NCI-H187 treated with DMSO at 0.1 percent for 48 hours (cell line): ENCODE results near the gene SORD.

ENCODE experiments used
- DNase-seq: peaks from one replicate; lab custom pipeline; 2025; lab: John Stamatoyannopoulos, UW

SORD gene

DNA sequence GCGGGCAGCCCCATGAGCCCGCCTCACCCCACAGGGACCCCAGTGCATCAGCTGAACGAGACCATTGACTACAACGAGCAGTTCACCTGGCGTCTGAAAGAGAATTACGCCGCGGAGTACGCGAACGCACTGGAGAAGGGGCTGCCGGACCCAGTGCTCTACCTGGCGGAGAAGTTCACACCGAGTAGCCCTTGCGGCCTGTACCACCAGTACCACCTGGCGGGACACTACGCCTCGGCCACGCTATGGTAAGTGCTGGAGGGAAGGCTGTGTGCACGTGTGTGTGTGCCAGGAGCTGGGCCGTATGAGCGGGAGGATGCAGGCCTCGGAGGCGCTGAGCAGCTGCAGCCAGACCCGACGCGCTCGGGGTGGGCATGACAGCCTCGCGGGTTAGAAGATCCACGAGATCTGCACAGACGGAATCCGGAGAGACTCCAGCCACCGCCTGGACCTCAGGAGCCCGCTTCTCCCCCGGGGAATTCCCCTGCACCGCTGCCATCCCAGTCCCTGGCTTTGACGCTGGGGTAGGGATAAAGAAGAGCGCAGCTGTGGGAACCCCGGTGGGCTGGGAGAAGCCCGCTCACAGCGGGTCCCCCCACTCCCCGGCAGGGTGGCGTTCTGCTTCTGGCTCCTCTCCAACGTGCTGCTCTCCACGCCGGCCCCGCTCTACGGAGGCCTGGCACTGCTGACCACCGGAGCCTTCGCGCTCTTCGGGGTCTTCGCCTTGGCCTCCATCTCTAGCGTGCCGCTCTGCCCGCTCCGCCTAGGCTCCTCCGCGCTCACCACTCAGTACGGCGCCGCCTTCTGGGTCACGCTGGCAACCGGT lies 93.7 kb downstream of the SORD start:
- no peak for DNase-seq

- DNase-seq: no peak
Measured at GRCh38 chr15:45117308-45118130, 94.5 kb downstream of the SORD start.

DNA sequence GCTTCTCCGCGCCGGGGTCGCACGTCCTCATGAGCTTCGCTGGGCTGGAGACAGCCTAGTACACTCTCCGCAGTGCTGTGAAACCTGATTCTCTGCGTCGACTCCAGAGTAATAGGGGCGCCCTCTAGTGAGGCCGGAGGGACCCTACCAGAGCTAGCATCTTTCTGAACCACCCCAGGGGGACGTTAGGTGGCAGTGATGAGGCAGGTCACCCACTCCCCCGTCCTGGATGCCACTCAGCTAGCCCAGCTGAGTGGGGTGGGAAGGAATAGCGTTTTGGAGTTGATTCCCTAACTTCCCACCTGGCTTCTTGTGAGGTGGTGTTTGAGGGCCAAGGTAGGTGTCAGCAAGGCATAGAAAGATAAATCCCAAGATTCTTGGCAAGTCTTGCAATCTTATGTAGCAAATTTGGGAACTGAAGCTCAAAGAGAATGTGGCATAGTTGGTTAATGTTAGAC lies 95.2 kb downstream of the SORD start:
- peak; percentile 54 for DNase-seq

DNA sequence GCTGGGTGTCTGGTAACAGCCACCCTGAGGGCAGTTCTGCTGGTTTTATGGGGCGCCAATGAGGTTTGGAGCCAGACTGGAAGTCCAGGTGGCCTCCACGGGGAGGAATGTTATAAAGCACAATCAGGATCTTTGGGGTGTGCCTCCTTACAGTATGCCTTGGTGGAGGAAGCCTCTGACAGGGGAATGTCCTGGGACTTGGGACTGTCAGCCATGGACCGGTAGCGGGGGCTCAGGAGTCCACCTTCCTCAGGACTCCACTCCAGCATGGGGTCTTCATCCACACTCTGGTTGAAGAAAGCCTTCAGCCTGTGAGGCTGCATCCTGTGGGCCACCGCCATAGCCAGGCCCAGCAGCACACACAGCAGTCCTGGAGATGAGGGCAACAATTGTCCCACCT lies 96.0 kb downstream of the SORD start:
- no peak for DNase-seq

DNA sequence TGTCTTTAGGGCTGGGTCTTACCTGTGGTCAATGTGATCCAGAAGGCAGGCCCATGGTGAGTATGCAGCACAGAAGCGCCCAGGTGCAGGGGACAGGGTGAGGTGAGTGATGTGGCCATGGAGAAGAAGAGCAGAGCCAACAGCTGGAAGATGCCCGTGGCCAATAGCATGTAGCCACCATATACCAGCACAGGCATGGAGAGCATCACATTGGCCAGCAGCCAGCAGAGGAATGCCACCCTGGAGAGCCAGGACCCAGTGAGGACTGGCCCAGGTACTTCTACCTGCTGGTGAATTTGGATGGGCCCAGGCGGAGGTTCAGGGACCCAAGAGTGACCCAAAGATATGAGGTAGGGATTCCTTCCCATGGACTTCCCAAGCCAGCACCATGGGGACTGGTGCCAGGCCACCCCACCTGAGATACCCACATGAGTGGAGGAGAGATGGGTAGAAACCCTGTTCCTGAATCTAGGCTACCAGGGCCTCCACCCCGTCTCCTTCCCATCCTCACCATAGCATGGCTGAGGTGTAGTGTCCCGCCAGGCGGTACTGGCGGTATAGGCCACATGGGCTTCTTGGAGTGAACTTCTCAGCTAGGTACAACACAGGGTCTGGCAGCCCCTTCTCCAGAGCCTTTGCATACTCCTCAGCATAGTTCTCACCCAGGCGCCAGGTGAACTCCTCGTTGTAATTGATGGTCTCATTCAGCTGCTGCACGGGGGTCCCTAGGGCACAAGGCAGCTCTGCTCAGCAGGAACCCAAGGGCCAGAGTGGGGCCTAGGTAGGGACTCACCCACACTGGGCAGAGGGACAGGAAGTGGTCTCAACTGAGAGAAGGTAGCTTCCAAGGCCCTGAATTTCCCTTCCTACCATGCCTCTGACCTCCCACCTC lies 97.3 kb downstream of the SORD start:
- DNase-seq: no peak

- DNase-seq: no peak
Measured at GRCh38 chr15:45121020-45121419, 98.0 kb downstream of the SORD start.

DNA sequence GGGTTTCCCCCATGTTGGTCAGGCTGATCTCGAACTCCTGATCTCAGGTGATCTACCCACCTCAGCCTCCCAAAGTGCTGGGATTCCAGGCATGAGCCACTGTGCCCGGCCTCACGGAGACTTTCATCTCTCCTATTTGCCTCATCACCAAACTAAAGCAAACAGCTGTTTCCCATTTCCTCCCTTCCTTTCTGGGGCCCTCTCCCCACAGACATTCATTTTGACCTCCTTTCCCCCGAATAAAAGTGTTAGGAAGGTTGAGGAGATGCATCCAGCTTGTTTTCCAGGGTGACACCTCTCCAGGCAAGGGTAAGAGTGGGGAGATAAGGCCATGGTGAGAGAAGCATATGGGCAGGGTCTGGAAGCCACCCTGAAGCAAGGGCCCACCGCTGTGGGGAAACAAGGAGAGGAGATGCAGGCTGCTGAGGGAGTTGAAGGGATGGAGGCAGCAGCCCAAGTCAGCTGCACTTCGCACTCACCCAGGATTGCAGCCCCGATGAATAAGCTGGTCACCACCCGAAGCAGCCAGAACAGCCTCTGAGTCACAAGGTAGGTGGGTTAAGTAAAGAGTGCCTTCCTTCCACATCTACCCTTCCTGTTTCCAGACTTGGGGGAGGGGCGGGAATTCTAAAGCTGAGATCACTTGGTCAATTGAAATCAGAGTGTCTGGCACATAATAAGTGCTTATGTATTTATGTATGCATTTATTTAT lies 98.9 kb downstream of the SORD start:
- no peak for DNase-seq

DNA sequence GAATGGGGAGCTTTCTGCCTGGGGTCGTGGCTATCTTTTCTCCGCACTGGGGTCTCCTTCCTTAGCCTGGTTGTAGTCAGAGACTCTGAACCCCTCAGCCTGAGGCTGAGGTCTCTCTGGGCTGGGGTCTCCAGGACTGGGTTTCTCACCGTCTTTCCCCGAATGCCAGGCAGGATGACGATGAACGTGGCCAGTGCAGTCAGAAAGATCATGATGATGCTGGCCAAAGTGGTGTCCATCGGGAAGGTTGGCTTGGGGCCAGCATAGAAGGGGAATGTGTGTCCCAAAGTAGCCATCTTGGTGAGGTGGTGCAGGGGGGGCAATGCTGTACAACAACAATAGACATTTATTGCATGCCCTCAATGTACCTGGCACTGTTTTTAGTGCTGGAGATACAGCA lies 99.7 kb downstream of the SORD start:
- no peak for DNase-seq

DNA sequence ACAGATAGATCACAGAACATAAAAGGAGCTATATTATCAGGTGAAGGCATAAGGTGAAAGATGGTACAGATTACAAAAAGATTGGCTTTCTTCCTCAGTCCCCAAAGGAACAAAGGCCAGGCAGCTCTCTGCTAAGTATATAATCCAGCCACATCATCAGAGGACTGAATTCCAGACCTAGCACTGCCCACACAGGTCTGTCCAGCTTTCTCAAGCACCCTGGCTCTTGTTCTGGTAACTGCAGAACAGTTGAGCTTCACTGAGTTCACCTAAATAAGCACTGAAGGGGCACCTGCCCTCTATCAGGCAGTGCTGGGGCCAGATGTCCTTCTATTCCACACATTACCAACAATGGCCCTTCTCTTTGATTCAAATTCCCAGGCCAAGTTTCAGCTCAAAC lies 100.4 kb downstream of the SORD start:
- DNase-seq: no peak

- no peak for DNase-seq
Measured at GRCh38 chr15:45126535-45127158, 103.7 kb downstream of the SORD start.
